ENCODE measurements around the gene CFL1. TPM values are rescaled to one million over a fixed set of nuclear protein-coding genes. Genes with fewer than 3 reads are reported as not detected.
"Not testable (repeated sequence)": the region's sequence is repeated elsewhere in the genome, so short reads cannot be mapped to it uniquely, and the experiment has no call there.

CFL1 gene
- total RNA-seq, 1 donor from 2014 or later: 2,365 TPM

DNA sequence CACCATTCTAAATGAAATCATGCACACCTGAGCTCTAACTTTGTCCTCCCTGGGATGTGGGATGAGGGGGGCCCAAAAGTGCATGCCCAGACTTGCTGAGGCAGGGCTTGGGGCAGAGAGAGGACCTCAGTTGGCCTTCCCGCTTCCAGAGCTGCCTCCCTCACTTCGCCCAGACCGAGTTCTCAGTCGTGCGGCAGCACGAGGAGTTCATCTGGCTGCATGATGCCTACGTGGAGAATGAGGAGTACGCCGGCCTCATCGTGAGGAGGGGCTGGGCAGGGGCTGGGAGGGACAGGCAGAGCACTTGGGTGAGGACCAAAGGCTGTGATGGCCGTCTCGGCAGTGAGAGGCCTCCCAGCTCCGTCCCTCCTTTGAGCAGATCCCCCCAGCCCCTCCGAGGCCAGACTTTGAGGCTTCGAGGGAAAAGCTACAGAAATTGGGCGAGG is 8.2 kb downstream of the CFL1 start:
- no peak for DNase-seq (ENCODE audit: low read depth)
- TF ChIP-seq, protein P1, sequence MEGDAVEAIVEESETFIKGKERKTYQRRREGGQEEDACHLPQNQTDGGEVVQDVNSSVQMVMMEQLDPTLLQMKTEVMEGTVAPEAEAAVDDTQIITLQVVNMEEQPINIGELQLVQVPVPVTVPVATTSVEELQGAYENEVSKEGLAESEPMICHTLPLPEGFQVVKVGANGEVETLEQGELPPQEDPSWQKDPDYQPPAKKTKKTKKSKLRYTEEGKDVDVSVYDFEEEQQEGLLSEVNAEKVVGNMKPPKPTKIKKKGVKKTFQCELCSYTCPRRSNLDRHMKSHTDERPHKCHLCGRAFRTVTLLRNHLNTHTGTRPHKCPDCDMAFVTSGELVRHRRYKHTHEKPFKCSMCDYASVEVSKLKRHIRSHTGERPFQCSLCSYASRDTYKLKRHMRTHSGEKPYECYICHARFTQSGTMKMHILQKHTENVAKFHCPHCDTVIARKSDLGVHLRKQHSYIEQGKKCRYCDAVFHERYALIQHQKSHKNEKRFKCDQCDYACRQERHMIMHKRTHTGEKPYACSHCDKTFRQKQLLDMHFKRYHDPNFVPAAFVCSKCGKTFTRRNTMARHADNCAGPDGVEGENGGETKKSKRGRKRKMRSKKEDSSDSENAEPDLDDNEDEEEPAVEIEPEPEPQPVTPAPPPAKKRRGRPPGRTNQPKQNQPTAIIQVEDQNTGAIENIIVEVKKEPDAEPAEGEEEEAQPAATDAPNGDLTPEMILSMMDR (conservative IDR thresholded peaks at IDR 0.05; ENCODE audit: low read depth, low read length): no peak
- H3K4me3 ChIP-seq (ENCODE audit: low read depth, low read length): no peak overlapping the region

- DNase-seq (ENCODE audit: low read depth): no peak
- H3K4me3 ChIP-seq (ENCODE audit: low read depth, low read length): no peak overlapping the region
- TF ChIP-seq, protein P1 (conservative IDR thresholded peaks at IDR 0.05; ENCODE audit: low read depth, low read length): no peak
These were observed 8.6 kb downstream of the CFL1 start for GRCh38 chr11:65849366-65849765.

DNA sequence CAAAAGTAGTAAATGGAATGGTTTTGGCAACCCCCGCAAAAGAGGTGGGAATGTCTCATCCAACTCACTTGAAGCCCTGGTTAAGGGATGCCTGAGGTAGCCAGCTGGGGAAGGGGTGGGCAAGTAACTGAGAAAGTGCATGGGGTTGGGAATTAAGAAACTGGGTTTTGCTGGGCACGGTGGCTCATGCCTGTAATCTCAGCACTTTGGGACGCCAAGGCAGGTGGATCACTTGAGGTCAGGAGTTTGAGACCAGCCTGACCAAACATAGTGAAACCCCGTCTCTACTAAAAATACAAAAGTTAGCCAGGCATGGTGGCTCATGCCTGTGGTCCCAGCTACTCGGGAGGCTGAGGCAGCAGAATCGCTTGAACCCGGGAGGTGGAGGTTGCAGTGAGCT is 9.3 kb downstream of the CFL1 start:
- not testable (repeated sequence) for H3K4me3 ChIP-seq (ENCODE audit: low read depth, low read length); DNase-seq (ENCODE audit: low read depth)

GRCh38 chr11:65847746-65848145 is 10.2 kb downstream of the CFL1 start:
- H3K4me3 ChIP-seq (ENCODE audit: low read depth, low read length): no peak overlapping the region
- no peak for DNase-seq (ENCODE audit: low read depth)
- TF ChIP-seq, protein P1 (conservative IDR thresholded peaks at IDR 0.05; ENCODE audit: low read depth, low read length): no peak

- TF ChIP-seq, protein P1 (conservative IDR thresholded peaks at IDR 0.05; ENCODE audit: low read depth, low read length): no peak
- no peak overlapping the region for H3K4me3 ChIP-seq (ENCODE audit: low read depth, low read length)
- DNase-seq (ENCODE audit: low read depth): no peak
These were observed 13.6 kb downstream of the CFL1 start for GRCh38 chr11:65844231-65844872.

DNA sequence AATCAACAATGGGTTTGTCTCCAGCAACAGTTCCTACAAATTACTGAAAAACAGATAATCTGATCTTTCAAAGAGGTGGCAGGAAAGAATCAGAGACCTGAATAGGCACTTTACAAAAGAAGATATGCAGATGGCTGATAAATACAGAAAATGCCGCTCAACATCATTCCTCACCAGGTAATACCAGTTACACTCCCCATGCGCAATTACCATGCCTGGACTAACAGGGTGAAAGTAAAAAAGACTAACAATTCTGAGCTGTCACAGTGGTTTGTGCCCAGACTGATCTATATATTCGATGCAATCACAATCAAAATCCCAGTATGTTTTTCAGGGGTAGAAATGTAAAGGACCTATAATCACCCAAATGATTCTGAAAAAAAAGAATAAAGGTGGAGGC is 14.2 kb downstream of the CFL1 start:
- no peak for DNase-seq (ENCODE audit: low read depth)
- TF ChIP-seq, protein P1 (conservative IDR thresholded peaks at IDR 0.05; ENCODE audit: low read depth, low read length): no peak
- H3K4me3 ChIP-seq (ENCODE audit: low read depth, low read length): no peak overlapping the region

DNA sequence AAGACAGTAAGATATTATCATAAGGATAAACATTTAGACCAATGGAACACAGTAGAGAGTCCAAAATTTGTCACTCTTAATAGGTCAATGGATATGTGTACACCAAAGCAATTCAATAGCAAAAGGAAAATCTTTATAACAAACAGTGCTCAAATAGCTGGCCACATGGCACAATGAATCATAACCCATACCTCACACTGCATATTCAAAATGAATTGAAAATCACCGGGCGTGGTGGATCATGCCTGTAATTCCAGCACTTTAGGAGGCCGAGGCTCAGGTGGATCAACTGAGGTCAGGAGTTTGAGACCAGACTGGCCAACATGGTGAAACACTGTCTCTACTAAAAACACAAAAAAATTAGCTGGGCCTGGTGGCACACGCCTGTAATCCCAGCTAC is 15.8 kb downstream of the CFL1 start:
- no peak overlapping the region for H3K4me3 ChIP-seq (ENCODE audit: low read depth, low read length)
- TF ChIP-seq, protein P1 (conservative IDR thresholded peaks at IDR 0.05; ENCODE audit: low read depth, low read length): no peak
- DNase-seq (ENCODE audit: low read depth): no peak
